Lower leg skin (tissue), 4 donors: ENCODE measurements around the gene CCSER1. TPM values are rescaled to one million over a fixed set of nuclear protein-coding genes. Genes with fewer than 3 reads are reported as not detected.

Experiments used
- DNase-seq, 2 donors: peaks; one replicate each; pipeline ENCODE4 v3.0.0-alpha.2; 2019; ENCODE audit warnings: low spot score in 2 of 2
- H3K4me3 ChIP-seq: fragments of 200-600 bp; sonication (generic); 2 replicates; pipeline ENCODE4 v1.5.1; 2017; ENCODE audit warnings: mild to moderate bottlenecking, low read depth; ENCODE audit not compliant: poor library complexity, severe bottlenecking
- POLR2A ChIP-seq, 2 donors: fragments of 450-650 bp; IDR thresholded peaks; one replicate each; pipeline ENCODE4 v1.6.1; 2016 to 2017; ENCODE audit warnings: antibody characterized with exemption in 2 of 2, mild to moderate bottlenecking in 1 of 2, moderate library complexity in 1 of 2
- WGBS, 2 donors: methylation state at CpG; one replicate each; pipeline ENCODE4 v1.1.5; 2018; 5-methylcytosine and 5-hydroxymethylcytosine counted together
- intact Hi-C: fragments of 100-400 bp; cut with DNase I; formaldehyde crosslinking; loops from one replicate; pipeline ENCODE4 v1.15.0; 2023; ENCODE audit warnings: low total_unique reads
- total RNA-seq, 4 donors: library from RNA; depleted of rRNA; stranded (reverse); fragments of >200 nt; gene quantifications; one replicate each; pipeline ENCODE4 v1.1.0, GENCODE V29; 2016
- TF ChIP-seq, protein P1 (sequence below), 3 donors: fragments of 450-650 bp; IDR thresholded peaks; one replicate each; pipeline ENCODE4 v1.5.1; 2016; ENCODE audit warnings: antibody characterized with exemption in 3 of 3, mild to moderate bottlenecking in 3 of 3, moderate library complexity in 2 of 3

Gene CCSER1
- total RNA-seq, 4 donors from 2014 or later, result 6.5 to 12.1 (median 9.9) TPM

DNA sequence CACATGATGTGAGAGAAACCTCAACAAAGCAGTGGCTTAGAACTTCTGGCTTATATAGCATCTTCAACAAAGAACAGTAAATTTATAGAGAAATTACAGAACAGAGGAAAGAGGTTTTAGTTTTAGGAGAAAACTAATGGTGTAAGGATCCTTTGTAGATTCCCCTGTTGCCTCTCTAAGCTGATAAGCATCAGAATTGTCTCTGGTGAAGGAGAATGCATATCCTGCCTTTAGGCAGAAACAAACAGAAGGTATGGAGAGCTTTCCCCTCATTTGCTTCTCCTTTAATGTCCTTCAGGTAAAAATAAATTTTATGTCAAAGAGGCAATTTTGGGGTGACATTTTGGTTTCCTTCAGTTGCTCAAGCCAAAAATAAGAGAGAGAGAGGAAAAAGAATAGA lies 625.9 kb downstream of the CCSER1 start:
- no peak for DNase-seq
- TF ChIP-seq POLR2A (IDR thresholded peaks at IDR 0.05), result no peak
- TF ChIP-seq, protein P1, sequence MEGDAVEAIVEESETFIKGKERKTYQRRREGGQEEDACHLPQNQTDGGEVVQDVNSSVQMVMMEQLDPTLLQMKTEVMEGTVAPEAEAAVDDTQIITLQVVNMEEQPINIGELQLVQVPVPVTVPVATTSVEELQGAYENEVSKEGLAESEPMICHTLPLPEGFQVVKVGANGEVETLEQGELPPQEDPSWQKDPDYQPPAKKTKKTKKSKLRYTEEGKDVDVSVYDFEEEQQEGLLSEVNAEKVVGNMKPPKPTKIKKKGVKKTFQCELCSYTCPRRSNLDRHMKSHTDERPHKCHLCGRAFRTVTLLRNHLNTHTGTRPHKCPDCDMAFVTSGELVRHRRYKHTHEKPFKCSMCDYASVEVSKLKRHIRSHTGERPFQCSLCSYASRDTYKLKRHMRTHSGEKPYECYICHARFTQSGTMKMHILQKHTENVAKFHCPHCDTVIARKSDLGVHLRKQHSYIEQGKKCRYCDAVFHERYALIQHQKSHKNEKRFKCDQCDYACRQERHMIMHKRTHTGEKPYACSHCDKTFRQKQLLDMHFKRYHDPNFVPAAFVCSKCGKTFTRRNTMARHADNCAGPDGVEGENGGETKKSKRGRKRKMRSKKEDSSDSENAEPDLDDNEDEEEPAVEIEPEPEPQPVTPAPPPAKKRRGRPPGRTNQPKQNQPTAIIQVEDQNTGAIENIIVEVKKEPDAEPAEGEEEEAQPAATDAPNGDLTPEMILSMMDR (IDR thresholded peaks at IDR 0.05), result no peak
- H3K4me3 ChIP-seq, result no peak overlapping the region
- intact Hi-C loops, result no loop called here

DNA sequence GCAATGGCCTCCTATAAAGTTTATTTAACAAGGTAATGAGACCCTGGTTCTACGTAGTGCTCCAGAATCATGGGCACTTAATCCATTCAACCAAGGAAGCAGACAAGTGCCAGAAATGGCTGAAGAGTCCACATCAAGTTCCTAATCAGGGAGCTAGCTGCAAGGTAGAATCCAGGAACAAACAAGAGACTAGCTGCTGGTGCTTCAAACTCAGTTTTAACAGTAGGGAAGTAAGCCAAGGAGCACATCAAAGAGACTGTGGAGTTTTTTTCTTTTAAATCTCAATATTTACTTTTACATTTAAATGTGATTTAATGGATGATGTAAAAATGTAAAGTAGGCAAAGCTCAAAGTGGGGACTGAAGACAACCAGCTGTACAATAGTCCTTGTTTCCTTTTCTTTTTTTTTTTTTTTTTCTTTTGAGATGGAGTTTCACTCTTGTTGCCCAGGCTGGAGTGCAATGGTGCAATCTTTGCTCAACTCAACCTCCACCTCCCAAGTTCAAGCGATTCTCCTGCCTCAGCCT lies 630.4 kb downstream of the CCSER1 start:
- H3K4me3 ChIP-seq, result no peak overlapping the region
- 94 to 96% methylated on average over 2 of the region's 2 CpGs for WGBS, 2 donors
- intact Hi-C loops, result no loop called here
- TF ChIP-seq, protein P1 (IDR thresholded peaks at IDR 0.05), result no peak
- no peak for TF ChIP-seq POLR2A (IDR thresholded peaks at IDR 0.05)
- no peak for DNase-seq

DNA sequence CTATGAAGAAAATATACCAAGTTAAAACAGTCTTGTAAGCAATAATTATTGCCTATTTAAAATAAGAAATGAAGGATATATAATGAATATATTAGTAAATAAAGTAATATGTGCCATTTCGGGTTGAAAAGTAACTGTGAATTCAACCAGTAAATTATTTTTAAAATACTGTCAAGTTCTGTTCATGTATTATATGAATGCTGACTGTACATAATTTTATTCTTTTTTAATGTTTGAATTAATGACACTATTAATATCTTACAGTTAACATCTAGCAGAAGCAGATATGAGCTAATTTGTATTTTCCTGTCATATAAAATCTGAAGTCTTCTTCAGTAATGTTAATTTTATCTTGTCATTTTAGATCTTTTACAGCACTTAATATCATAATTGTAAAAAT lies 632.9 kb downstream of the CCSER1 start:
- TF ChIP-seq POLR2A (IDR thresholded peaks at IDR 0.05), result no peak
- TF ChIP-seq, protein P1 (IDR thresholded peaks at IDR 0.05), result no peak
- DNase-seq, result no peak
- WGBS, 2 donors, result 91 to 92% methylated on average over 1 of the region's 1 CpG
- intact Hi-C loops, result no loop called here
- no peak overlapping the region for H3K4me3 ChIP-seq

DNA sequence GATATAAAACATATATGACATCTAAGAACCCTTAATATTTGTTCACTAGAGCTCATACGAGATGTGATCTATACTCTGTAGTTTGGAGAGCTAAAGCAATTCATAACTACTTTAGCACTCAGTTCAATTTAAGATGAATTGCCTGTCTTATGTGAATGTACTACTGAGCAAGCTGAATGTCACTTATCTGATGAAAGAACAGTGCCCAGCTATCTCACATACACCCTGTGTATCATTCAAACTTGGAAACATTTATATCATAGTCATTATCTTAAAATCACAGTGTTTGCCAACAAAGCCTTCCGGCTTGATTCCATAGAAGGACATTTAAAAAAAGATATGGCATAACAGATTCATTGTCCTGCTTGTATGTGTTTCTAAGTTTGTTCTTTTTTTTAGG lies 639.6 kb downstream of the CCSER1 start:
- WGBS, 2 donors, result 66 to 74% methylated on average over 2 of the region's 2 CpGs
- TF ChIP-seq, protein P1 (IDR thresholded peaks at IDR 0.05), result no peak
- no peak for TF ChIP-seq POLR2A (IDR thresholded peaks at IDR 0.05)
- intact Hi-C loops, result no loop called here

DNA sequence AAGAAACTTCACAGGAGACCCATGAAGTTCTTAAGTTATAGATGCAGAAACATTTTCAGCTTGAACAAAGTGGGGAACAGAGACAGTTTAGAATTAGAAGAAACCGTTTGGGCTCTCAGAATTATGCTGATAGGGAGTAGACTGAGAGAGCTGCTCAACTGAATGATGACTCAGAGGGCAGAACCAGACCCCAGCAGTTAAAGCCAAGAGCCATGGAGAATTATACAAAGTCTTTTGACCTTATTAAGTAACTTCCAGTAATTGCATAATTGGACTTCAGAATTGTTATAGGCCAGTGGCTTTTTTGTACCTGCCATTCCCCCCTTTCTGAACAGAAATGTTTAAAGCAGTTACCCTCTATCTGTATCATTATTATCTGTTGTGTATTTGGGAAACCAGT lies 642.1 kb downstream of the CCSER1 start:
- WGBS, 2 donors, result 78 to 79% methylated on average over 1 of the region's 1 CpG
- no peak for DNase-seq
- intact Hi-C loops, result no loop called here
- TF ChIP-seq, protein P1 (IDR thresholded peaks at IDR 0.05), result no peak
- no peak for TF ChIP-seq POLR2A (IDR thresholded peaks at IDR 0.05)
- H3K4me3 ChIP-seq, result no peak overlapping the region

More for the DNA sequence above, 639.6 kb downstream of the CCSER1 start:
- H3K4me3 ChIP-seq, result no peak overlapping the region
- no peak for DNase-seq

DNA sequence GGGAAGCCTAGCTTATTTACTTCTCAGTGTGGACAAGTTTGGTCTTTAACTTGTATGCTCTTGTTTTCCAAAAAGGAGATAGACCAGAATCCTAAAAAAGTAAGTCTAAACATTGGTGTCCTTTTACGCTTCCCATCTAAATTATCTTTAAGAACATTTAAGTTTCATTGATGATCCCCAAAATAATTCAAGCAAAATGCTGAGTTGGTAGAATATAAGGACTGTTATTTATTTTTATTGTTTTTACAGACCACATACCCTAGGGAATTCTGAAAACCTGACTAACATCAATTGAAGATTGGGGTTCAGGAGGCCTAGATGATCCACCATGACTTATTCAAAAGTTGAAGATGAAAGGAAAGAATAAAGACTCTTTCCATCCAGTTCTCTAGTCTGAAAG lies 653.0 kb downstream of the CCSER1 start:
- WGBS, 2 donors, result 96 to 100% methylated on average over 1 of the region's 1 CpG
- DNase-seq, result no peak
- no peak for TF ChIP-seq POLR2A (IDR thresholded peaks at IDR 0.05)
- TF ChIP-seq, protein P1 (IDR thresholded peaks at IDR 0.05), result no peak
- intact Hi-C loops, result no loop called here
- H3K4me3 ChIP-seq, result no peak overlapping the region
